ENCODE measurements around the gene BMPER. TPM values are rescaled to one million over a fixed set of nuclear protein-coding genes. Genes with fewer than 3 reads are reported as not detected.

The BMPER gene
- 85.2 and 97.3 TPM in 2 replicates for total RNA-seq (2014; rRNA removed; shearing (Covaris generic))
- polyA plus RNA-seq (2016; fragmentation: Nextera tagmentation; extraction: Ambion mirVana), result 40.5 TPM in 2 replicates

GRCh38 chr7:33905389-33906032, at the start of gene BMPER:
Gene BMPER, plus strand, starts transcription at chr7:33905539. Its CDS starts 75 bp downstream, at chr7:33905614.
- peak within 1 kb of the TSS; percentile 87 for H2AFZ ChIP-seq
- peaks cover 42% of the 10 kb centered on the region for H3K79me2 ChIP-seq (ENCODE audit: insufficient read depth)
- TF ChIP-seq EZH2phosphoT487 (IDR thresholded peaks at IDR 0.05; ENCODE audit: insufficient read depth, low read depth), result no peak
- TF ChIP-seq EZH2 (IDR thresholded peaks at IDR 0.05; ENCODE audit: insufficient read depth, poor library complexity, severe bottlenecking), result no peak
- H3K27ac ChIP-seq, result peak within 1 kb of the TSS; percentile 79
- H3K9me3 ChIP-seq (ENCODE audit: low read depth), result no peaks in the 10 kb centered on the region
- H3K36me3 ChIP-seq (ENCODE audit: low read depth), result peaks cover 20% of the 10 kb centered on the region
- DNase-seq, result peak; percentile 85
- WGBS, 2 experiments (ENCODE audit: low coverage in 1 of 2, low lambda C conversion rate in 2 of 2, missing lambda C conversion rate in 2 of 2), result 15 to 17% methylated on average over 40 of the region's 47 CpGs
- peaks cover 68% of the 10 kb centered on the region for H3K4me1 ChIP-seq (ENCODE audit: insufficient read depth)
- in situ Hi-C loops (cut with MboI), result loop anchor here (10.0 kb wide), 1 partner anchor 151 kb away; no protein-coding TSS in a partner anchor
- peak within 1 kb of the TSS; percentile 87 for H3K9ac ChIP-seq
- H4K20me1 ChIP-seq (ENCODE audit: insufficient read depth), result no peaks in the 10 kb centered on the region
- peak within 1 kb of the TSS; percentile 99 for H3K4me2 ChIP-seq (ENCODE audit: unreplicated experiment)
- H3K27me3 ChIP-seq (replicated peaks; ENCODE audit: insufficient read depth), result no peaks in the 10 kb centered on the region
- peak within 1 kb of the TSS; percentile 91 for H3K4me3 ChIP-seq
- H3F3A ChIP-seq (ENCODE audit: insufficient read depth), result peaks cover 45% of the 10 kb centered on the region
- H3K9me2 ChIP-seq (ENCODE audit: insufficient read depth), result no peaks in the 10 kb centered on the region

- Histone ChIP-seq H3K4me2 (ENCODE audit: unreplicated experiment) (no peak overlapping the region), H3K4me1 (ENCODE audit: insufficient read depth) (0 out of 2 replicates have a peak, but pooled peaks cover 4% of the 10 kb centered on the region), H3F3A (ENCODE audit: insufficient read depth) (no peaks in the 10 kb centered on the region), H3K36me3 (ENCODE audit: low read depth) (no peaks in the 10 kb centered on the region), H3K9ac (no peak overlapping the region), H3K4me3 (no peak overlapping the region), H4K20me1 (ENCODE audit: insufficient read depth) (no peaks in the 10 kb centered on the region), H3K9me2 (ENCODE audit: insufficient read depth) (no peaks in the 10 kb centered on the region), H3K27me3 (replicated peaks; ENCODE audit: insufficient read depth) (no peaks in the 10 kb centered on the region), H3K9me3 (ENCODE audit: low read depth) (no peaks in the 10 kb centered on the region), H2AFZ (no peak overlapping the region), H3K27ac (no peak overlapping the region), H3K79me2 (ENCODE audit: insufficient read depth) (no peaks in the 10 kb centered on the region)
- DNase-seq, result no peak
- TF ChIP-seq EZH2 (IDR thresholded peaks at IDR 0.05; ENCODE audit: insufficient read depth, poor library complexity, severe bottlenecking) (no peak), EZH2phosphoT487 (IDR thresholded peaks at IDR 0.05; ENCODE audit: insufficient read depth, low read depth) (no peak)
- in situ Hi-C loops (cut with MboI), result no loop called here
Measured at GRCh38 chr7:33861947-33862346, 43.4 kb upstream of the BMPER start.

- no peaks in the 10 kb centered on the region for H3K79me2 ChIP-seq (ENCODE audit: insufficient read depth)
- H3K4me1 ChIP-seq (ENCODE audit: insufficient read depth), result peaks cover 11% of the 10 kb centered on the region
- H3K9me2 ChIP-seq (ENCODE audit: insufficient read depth), result no peaks in the 10 kb centered on the region
- TF ChIP-seq EZH2 (IDR thresholded peaks at IDR 0.05; ENCODE audit: insufficient read depth, poor library complexity, severe bottlenecking) (no peak), EZH2phosphoT487 (IDR thresholded peaks at IDR 0.05; ENCODE audit: insufficient read depth, low read depth) (no peak)
- H3K36me3 ChIP-seq (ENCODE audit: low read depth), result no peaks in the 10 kb centered on the region
- H3K4me2 ChIP-seq (ENCODE audit: unreplicated experiment), result no peak overlapping the region
- H3K27me3 ChIP-seq (replicated peaks; ENCODE audit: insufficient read depth), result no peaks in the 10 kb centered on the region
- DNase-seq, result peak; percentile 41
- in situ Hi-C loops (cut with MboI), result no loop called here
- H2AFZ ChIP-seq, result peak overlapping the region; percentile 43; the same call in 1 of the 2 replicates
- no peaks in the 10 kb centered on the region for H3K9me3 ChIP-seq (ENCODE audit: low read depth)
- no peak overlapping the region for H3K9ac ChIP-seq
- no peak overlapping the region for H3K4me3 ChIP-seq
- peaks cover 9% of the 10 kb centered on the region for H3F3A ChIP-seq (ENCODE audit: insufficient read depth)
- H3K27ac ChIP-seq, result no peak overlapping the region
- H4K20me1 ChIP-seq (ENCODE audit: insufficient read depth), result no peaks in the 10 kb centered on the region
- WGBS, 2 experiments (ENCODE audit: low coverage in 1 of 2, low lambda C conversion rate in 2 of 2, missing lambda C conversion rate in 2 of 2), result 38% methylated on average over 10 of the region's 10 CpGs
Measured at GRCh38 chr7:33862946-33863814, 42.2 kb upstream of the BMPER start.

GRCh38 chr7:33868166-33868565, 37.2 kb upstream of the BMPER start:
- H2AFZ ChIP-seq, result peak overlapping the region; percentile 4; the same call in 1 of the 2 replicates
- no peaks in the 10 kb centered on the region for H3K27me3 ChIP-seq (replicated peaks; ENCODE audit: insufficient read depth)
- no peaks in the 10 kb centered on the region for H4K20me1 ChIP-seq (ENCODE audit: insufficient read depth)
- no peaks in the 10 kb centered on the region for H3K9me3 ChIP-seq (ENCODE audit: low read depth)
- H3F3A ChIP-seq (ENCODE audit: insufficient read depth), result peaks cover 23% of the 10 kb centered on the region
- DNase-seq, result peak; percentile 88
- H3K9ac ChIP-seq, result peak overlapping the region; percentile 49
- in situ Hi-C loops (cut with MboI), result no loop called here
- H3K4me3 ChIP-seq, result peak overlapping the region; percentile 16; the same call in 1 of the 2 replicates
- H3K4me2 ChIP-seq (ENCODE audit: unreplicated experiment), result peak overlapping the region; percentile 16
- no peaks in the 10 kb centered on the region for H3K9me2 ChIP-seq (ENCODE audit: insufficient read depth)
- no peaks in the 10 kb centered on the region for H3K79me2 ChIP-seq (ENCODE audit: insufficient read depth)
- H3K4me1 ChIP-seq (ENCODE audit: insufficient read depth), result peaks cover 27% of the 10 kb centered on the region
- H3K36me3 ChIP-seq (ENCODE audit: low read depth), result no peaks in the 10 kb centered on the region
- peak overlapping the region; percentile 77 for H3K27ac ChIP-seq
- TF ChIP-seq EZH2phosphoT487 (IDR thresholded peaks at IDR 0.05; ENCODE audit: insufficient read depth, low read depth) (no peak), EZH2 (IDR thresholded peaks at IDR 0.05; ENCODE audit: insufficient read depth, poor library complexity, severe bottlenecking) (no peak)
- WGBS, 2 experiments (ENCODE audit: low coverage in 1 of 2, low lambda C conversion rate in 2 of 2, missing lambda C conversion rate in 2 of 2), result 46 to 49% methylated on average over 8 of the region's 8 CpGs
